B cell (primary cell): ENCODE data around the gene HSP90AB1. TPM values are rescaled to one million over a fixed set of nuclear protein-coding genes. Genes with fewer than 3 reads are reported as not detected.

ENCODE experiments used
- ATAC-seq: fragments of 200-7000 bp; cut with Tn5 transposase; one replicate; pipeline ENCODE4 v1.10.0; 2021; ENCODE audit warnings: low read depth, mild to moderate bottlenecking, moderate number of reproducible peaks, moderate library complexity
- CTCF ChIA-PET: fragments of 350-600 bp; sonication (Branson Sonifier 250); formaldehyde crosslinking; loops from one replicate; lab custom pipeline; 2021; ENCODE audit warnings: antibody characterized with exemption, inconsistent platforms; lab: Charles Lee
- POLR2A ChIA-PET: fragments of 350-600 bp; sonication (Branson Sonifier 250); formaldehyde crosslinking; loops from one replicate; lab custom pipeline; 2021; ENCODE audit warnings: antibody characterized with exemption; lab: Charles Lee
- DNase-seq: peaks from one replicate; pipeline ENCODE4 v3.0.0; 2013
- H2AFZ ChIP-seq: 2 replicates; pipeline ENCODE4 v1.6.1; 2012; ENCODE audit warnings: mild to moderate bottlenecking, low read depth, low read length; ENCODE audit not compliant: insufficient read depth, poor library complexity, severe bottlenecking
- H3K27ac ChIP-seq, 2 donors: 1 replicate in 1 of 2; 2 replicates in 1 of 2; pipeline ENCODE4 v1.5.1; 2012 to 2013; ENCODE audit warnings: low read length in 2 of 2, mild to moderate bottlenecking in 2 of 2, moderate library complexity in 1 of 2
- H3K27me3 ChIP-seq, 4 experiments: fragments of 200-600 bp in 1 of 4; sonication (generic) in 1 of 4; replicated peaks in 1 of 4; 1 replicate in 2 of 4; 2 replicates in 2 of 4; pipeline versions ENCODE4 v1.6.1 to v1.7.0; 2013 to 2016; ENCODE audit warnings: low read length in 3 of 4, mild to moderate bottlenecking in 2 of 4, mixed read lengths in 1 of 4, moderate library complexity in 1 of 4; ENCODE audit not compliant: insufficient read depth in 4 of 4, control insufficient read depth in 3 of 4; ENCODE audit errors: control extremely low read depth in 1 of 4
- H3K36me3 ChIP-seq, 2 experiments: replicated peaks in 1 of 2; 1 replicate in 1 of 2; 2 replicates in 1 of 2; pipeline versions ENCODE4 v1.6.1 to v1.7.1; 2013; ENCODE audit warnings: low read length in 1 of 2; ENCODE audit not compliant: insufficient read depth in 2 of 2, control insufficient read depth in 1 of 2; ENCODE audit errors: control extremely low read depth in 1 of 2, extremely low read depth in 1 of 2
- H3K4me1 ChIP-seq, 2 donors: fragments of 200-600 bp in 1 of 2; sonication (generic) in 1 of 2; 1 replicate in 1 of 2; 2 replicates in 1 of 2; pipeline versions ENCODE4 v1.5.1 to v1.6.1; 2013 to 2017; ENCODE audit warnings: low read length in 2 of 2; ENCODE audit not compliant: control insufficient read depth in 2 of 2, insufficient read depth in 2 of 2
- H3K4me2 ChIP-seq: replicated peaks from 2 replicates; pipeline ENCODE3; 2012; ENCODE audit warnings: mild to moderate bottlenecking, low read depth, low read length; ENCODE audit not compliant: poor library complexity, severe bottlenecking
- H3K4me3 ChIP-seq, 5 experiments: fragments of 200-600 bp in 1 of 5; sonication (generic) in 1 of 5; 1 replicate in 3 of 5; 2 replicates in 2 of 5; pipeline versions ENCODE4 v1.5.1 to v1.7.0; 2011 to 2016; ENCODE audit warnings: low read length in 4 of 5, mild to moderate bottlenecking in 4 of 5, low read depth in 2 of 5, control low read depth in 1 of 5, moderate library complexity in 1 of 5; ENCODE audit not compliant: insufficient read depth in 1 of 5; ENCODE audit errors: control extremely low read depth in 1 of 5, extremely low read depth in 1 of 5
- H3K79me2 ChIP-seq: fragments of 200-600 bp; sonication (generic); one replicate; pipeline ENCODE4 v1.6.0; 2016; ENCODE audit warnings: low read length; ENCODE audit not compliant: control insufficient read depth, insufficient read depth
- H3K9ac ChIP-seq: fragments of 200-600 bp; sonication (generic); 2 replicates; pipeline ENCODE4 v1.6.1; 2017; ENCODE audit warnings: mild to moderate bottlenecking, low read length, moderate library complexity
- H3K9me3 ChIP-seq, 3 donors: one replicate each; pipeline versions ENCODE4 v1.6.1 to v1.7.1; 2013; ENCODE audit warnings: low read length in 2 of 3; ENCODE audit not compliant: control insufficient read depth in 2 of 3, insufficient read depth in 1 of 3; ENCODE audit errors: control extremely low read depth in 1 of 3
- H4K20me1 ChIP-seq: 2 replicates; pipeline ENCODE4 v1.6.0; 2012; ENCODE audit warnings: mild to moderate bottlenecking, low read length; ENCODE audit not compliant: insufficient read depth, control insufficient read depth, poor library complexity, severe bottlenecking
- H3K27ac Mint-ChIP-seq: one replicate; pipeline ENCODE4 v1.8.0; 2021; ENCODE audit warnings: mixed read lengths
- H3K27me3 Mint-ChIP-seq: one replicate; pipeline ENCODE4 v1.8.0; 2021; ENCODE audit warnings: mixed read lengths
- H3K4me1 Mint-ChIP-seq: one replicate; pipeline ENCODE4 v1.8.0; 2021; ENCODE audit warnings: mixed read lengths
- H3K4me3 Mint-ChIP-seq: one replicate; pipeline ENCODE4 v1.8.0; 2021; ENCODE audit warnings: mixed read lengths
- H3K9me3 Mint-ChIP-seq: one replicate; pipeline ENCODE4 v1.8.0; 2022; ENCODE audit warnings: mixed read lengths; ENCODE audit not compliant: insufficient read depth
- CTCF ChIP-seq: fragments of 200-600 bp; IDR thresholded peaks from one replicate; pipeline ENCODE4 v1.8.0; 2022; ENCODE audit warnings: antibody characterized with exemption, mild to moderate bottlenecking
- EZH2 ChIP-seq: IDR thresholded peaks from 2 replicates; pipeline ENCODE4 v1.6.1; 2012; ENCODE audit warnings: borderline replicate concordance, low read depth, mild to moderate bottlenecking, moderate library complexity, low read length; ENCODE audit not compliant: insufficient read depth, poor library complexity, severe bottlenecking
- WGBS: methylation state at CpG from one replicate; pipeline ENCODE4 v1.1.5; 2013; ENCODE audit warnings: missing lambda C conversion rate; ENCODE audit not compliant: insufficient coverage; 5-methylcytosine and 5-hydroxymethylcytosine counted together
- intact Hi-C: fragments of 100-400 bp; cut with micrococcal nuclease; formaldehyde crosslinking; loops from one replicate; pipeline ENCODE4 v1.10.0; 2022
- polyA plus RNA-seq: library from polyadenylated mRNA; depleted of rRNA; stranded (reverse); fragments of >200 nt; gene quantifications from 2 replicates; pipeline ENCODE4 v1.2.3, GENCODE V29; 2012
- total RNA-seq, 2 donors: library from RNA; stranded (reverse); fragments of 120-200 nt in 1 of 2; gene quantifications; 1 replicate in 1 of 2; 2 replicates in 1 of 2; pipeline versions ENCODE4 v1.2.3 to v1.2.4, GENCODE V29; 2013 to 2022

Gene HSP90AB1
- total and polyA plus RNA-seq, 2 donors (not counting 1 experiment from before 2014, with no cell fraction given): 395 to 645 TPM

DNA sequence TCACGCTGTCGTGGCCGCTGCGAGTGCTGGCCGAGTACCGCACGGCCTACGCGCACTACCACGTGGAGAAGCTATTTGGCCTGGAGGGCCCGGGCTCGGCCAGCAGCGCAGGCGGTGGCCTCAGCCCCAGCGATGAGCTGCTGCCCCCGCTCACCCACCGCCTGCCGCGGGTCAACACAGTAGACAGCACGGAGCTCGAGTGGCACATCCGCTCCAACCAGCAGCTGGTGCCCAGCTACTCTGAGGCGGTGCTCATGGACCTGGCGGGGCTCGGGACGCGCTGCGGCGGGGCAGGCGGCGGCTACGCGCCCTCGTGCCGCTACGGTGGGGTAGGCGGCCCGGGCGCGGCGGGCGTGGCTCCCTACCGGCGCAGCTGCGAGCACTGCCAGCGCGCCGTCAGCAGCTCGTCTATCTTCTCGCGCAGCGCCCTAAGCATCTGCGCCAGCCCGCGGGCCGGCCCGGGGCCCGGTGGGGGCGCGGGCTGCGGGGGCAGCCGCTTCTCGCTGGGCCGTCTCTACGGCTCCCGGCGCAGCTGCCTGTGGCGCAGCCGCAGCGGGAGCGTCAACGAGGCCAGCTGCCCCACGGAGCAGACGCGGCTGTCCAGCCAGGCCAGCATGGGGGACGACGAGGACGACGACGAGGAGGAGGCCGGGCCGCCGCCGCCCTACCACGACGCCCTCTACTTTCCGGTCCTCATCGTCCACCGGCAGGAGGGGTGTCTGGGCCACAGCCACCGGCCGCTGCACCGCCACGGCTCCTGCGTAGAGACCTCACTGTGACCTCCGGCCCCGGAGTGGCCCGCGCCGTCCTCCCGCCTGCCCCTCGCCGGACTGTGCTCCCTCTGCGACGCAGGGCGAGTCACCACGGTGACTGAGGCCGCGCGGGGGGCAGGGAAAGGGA, 29.1 kb downstream of the HSP90AB1 start:
- ChIA-PET CTCF (interaction anchor here (0.6 to 1.5 kb wide), 5 partner anchors 9 to 179 kb away, joined by 3 to 4 read pairs (median 4); no protein-coding TSS in a partner anchor), POLR2A (interaction anchor here (0.7 kb wide), 1 partner anchor 8 kb away, joined by 4 read pairs; no protein-coding TSS in a partner anchor)
- Mint-ChIP-seq H3K4me1 (peaks cover 8% of the 10 kb centered on the region), H3K27ac (no peak overlapping the region), H3K4me3 (peak overlapping the region; percentile 50), H3K27me3 (peaks cover 70% of the 10 kb centered on the region), H3K9me3 (no peaks in the 10 kb centered on the region)
- H3K9me3 ChIP-seq: peaks cover 0 to 10% (median 0%) of the 10 kb centered on the region in 3 donors
- peak overlapping the region; percentile 56 for H2AFZ ChIP-seq
- intact Hi-C loops: no loop called here
- H3K9ac ChIP-seq: peak overlapping the region; percentile 48
- WGBS: 20% methylated on average over 109 of the region's 109 CpGs
- H3K4me1 ChIP-seq: peaks cover 10 to 15% of the 10 kb centered on the region in 2 donors
- peak; percentile 65 for DNase-seq
- no peak overlapping the region for H3K27ac ChIP-seq
- H3K4me3 ChIP-seq: peak overlapping the region in 2 of 5 experiments; percentile 25 to 36
- no peaks in the 10 kb centered on the region for H3K36me3 ChIP-seq
- peaks cover 0 to 77% (median 37%) of the 10 kb centered on the region in 4 experiments for H3K27me3 ChIP-seq
- H3K4me2 ChIP-seq: peak overlapping the region; percentile 77
- ATAC-seq: peak; percentile 71
- TF ChIP-seq EZH2 (no peak), CTCF (no peak)
- no peaks in the 10 kb centered on the region for H4K20me1 ChIP-seq
- no peaks in the 10 kb centered on the region for H3K79me2 ChIP-seq
